Measurements from ENCODE around the gene VPS41. TPM values are rescaled to one million over a fixed set of nuclear protein-coding genes. Genes with fewer than 3 reads are reported as not detected.

Gene VPS41
- total RNA-seq, 6 experiments from 2014 or later, result 58.6 to 75.5 (median 64.4) TPM

- H3K4me3 Mint-ChIP-seq, result no peak overlapping the region
- no peaks in the 10 kb centered on the region for H3K27me3 Mint-ChIP-seq (ENCODE audit: insufficient read depth)
- DNase-seq, result no peak
- no peaks in the 10 kb centered on the region for H3K9me3 Mint-ChIP-seq
- peaks cover 11% of the 10 kb centered on the region for H3K4me1 Mint-ChIP-seq (ENCODE audit: low read depth)
- no peak overlapping the region for H3K27ac Mint-ChIP-seq
- TF ChIP-seq CTCF (IDR thresholded peaks at IDR 0.05), result no peak
- H3K36me3 Mint-ChIP-seq (ENCODE audit: low read depth), result no peaks in the 10 kb centered on the region
These were observed 110.3 kb downstream of the VPS41 start for GRCh38 chr7:38798552-38799267.

- H3K27me3 Mint-ChIP-seq (ENCODE audit: insufficient read depth), result no peaks in the 10 kb centered on the region
- no peak overlapping the region; the same call in 1 of the 2 replicates for H3K27ac Mint-ChIP-seq
- peak; percentile 94 for TF ChIP-seq CTCF (IDR thresholded peaks at IDR 0.05)
- H3K4me3 Mint-ChIP-seq, result no peak overlapping the region
- peak; percentile 52 for DNase-seq
- no peaks in the 10 kb centered on the region for H3K9me3 Mint-ChIP-seq
- H3K36me3 Mint-ChIP-seq (ENCODE audit: low read depth), result no peaks in the 10 kb centered on the region
- peaks cover 5% of the 10 kb centered on the region for H3K4me1 Mint-ChIP-seq (ENCODE audit: low read depth)
These were observed 112.1 kb downstream of the VPS41 start for GRCh38 chr7:38796626-38797501.

GRCh38 chr7:38795593-38795992, 113.4 kb downstream of the VPS41 start:
- no peak for TF ChIP-seq CTCF (IDR thresholded peaks at IDR 0.05)
- DNase-seq, result no peak

GRCh38 chr7:38781991-38782390, 127.0 kb downstream of the VPS41 start:
- H3K27me3 Mint-ChIP-seq (ENCODE audit: insufficient read depth), result no peaks in the 10 kb centered on the region
- no peak overlapping the region for H3K27ac Mint-ChIP-seq
- H3K4me1 Mint-ChIP-seq (ENCODE audit: low read depth), result no peaks in the 10 kb centered on the region
- no peaks in the 10 kb centered on the region for H3K36me3 Mint-ChIP-seq (ENCODE audit: low read depth)
- no peak for TF ChIP-seq CTCF (IDR thresholded peaks at IDR 0.05)
- H3K4me3 Mint-ChIP-seq, result no peak overlapping the region
- H3K9me3 Mint-ChIP-seq, result no peaks in the 10 kb centered on the region
- DNase-seq, result no peak

More at GRCh38 chr7:38795593-38795992, 113.4 kb downstream of the VPS41 start:
- Mint-ChIP-seq H3K4me3 (no peak overlapping the region), H3K4me1 (ENCODE audit: low read depth) (no peaks in the 10 kb centered on the region), H3K27ac (no peak overlapping the region), H3K36me3 (ENCODE audit: low read depth) (no peaks in the 10 kb centered on the region), H3K9me3 (no peaks in the 10 kb centered on the region), H3K27me3 (ENCODE audit: insufficient read depth) (no peaks in the 10 kb centered on the region)

GRCh38 chr7:38777609-38778008, 131.4 kb downstream of the VPS41 start:
- Mint-ChIP-seq H3K27ac (no peak overlapping the region), H3K9me3 (no peaks in the 10 kb centered on the region), H3K4me3 (no peak overlapping the region), H3K27me3 (ENCODE audit: insufficient read depth) (no peaks in the 10 kb centered on the region), H3K36me3 (ENCODE audit: low read depth) (peaks cover 9% of the 10 kb centered on the region; the same call in 1 of the 2 replicates), H3K4me1 (ENCODE audit: low read depth) (peaks cover 14% of the 10 kb centered on the region)
- TF ChIP-seq CTCF (IDR thresholded peaks at IDR 0.05), result no peak
- no peak for DNase-seq
